NCI-H1417 (cell line): Measurements from ENCODE around the gene COL13A1.

ENCODE experiments used
- DNase-seq, 3 experiments: peaks; one replicate each; lab custom pipeline; 2025; lab: John Stamatoyannopoulos, UW

Gene COL13A1

GRCh38 chr10:69845574-69846292, 44.0 kb downstream of the COL13A1 start:
- no peak for DNase-seq

- peak in 1 of 3 experiments; percentile 12 for DNase-seq
Observed at GRCh38 chr10:69846293-69846921, 44.7 kb downstream of the COL13A1 start.

- no peak for DNase-seq
Observed at GRCh38 chr10:69847458-69847857, 45.8 kb downstream of the COL13A1 start.

GRCh38 chr10:69847883-69848282, 46.2 kb downstream of the COL13A1 start:
- DNase-seq = no peak

GRCh38 chr10:69848454-69848853, 46.7 kb downstream of the COL13A1 start:
- DNase-seq = peak in 2 of 3 experiments; percentile 25 to 37

GRCh38 chr10:69849825-69850224, 48.1 kb downstream of the COL13A1 start:
- DNase-seq = no peak

GRCh38 chr10:69850440-69850839, 48.7 kb downstream of the COL13A1 start:
- DNase-seq = no peak

- DNase-seq = no peak
Observed at GRCh38 chr10:69851306-69851705, 49.6 kb downstream of the COL13A1 start.

- no peak for DNase-seq
Observed at GRCh38 chr10:69853064-69853463, 51.4 kb downstream of the COL13A1 start.

- no peak for DNase-seq
Observed at GRCh38 chr10:69854511-69855345, 53.0 kb downstream of the COL13A1 start.

- peak in 1 of 3 experiments; percentile 21 for DNase-seq
Observed at GRCh38 chr10:69855346-69856111, 53.8 kb downstream of the COL13A1 start.

- DNase-seq = no peak
Observed at GRCh38 chr10:69856601-69857166, 55.0 kb downstream of the COL13A1 start.

GRCh38 chr10:69858201-69858600, 56.5 kb downstream of the COL13A1 start:
- DNase-seq = no peak

- DNase-seq = no peak
Observed at GRCh38 chr10:69860271-69860670, 58.6 kb downstream of the COL13A1 start.

- DNase-seq = peak in 1 of 3 experiments; percentile 45
Observed at GRCh38 chr10:69861251-69862240, 59.8 kb downstream of the COL13A1 start.

- DNase-seq = no peak
Observed at GRCh38 chr10:69862882-69863530, 61.3 kb downstream of the COL13A1 start.

- no peak for DNase-seq
Observed at GRCh38 chr10:69863580-69863979, 61.9 kb downstream of the COL13A1 start.

GRCh38 chr10:69864321-69864720, 62.6 kb downstream of the COL13A1 start:
- no peak for DNase-seq

GRCh38 chr10:69865450-69865849, 63.7 kb downstream of the COL13A1 start:
- DNase-seq = no peak

- no peak for DNase-seq
Observed at GRCh38 chr10:69866246-69866687, 64.6 kb downstream of the COL13A1 start.
